Activated naive CD4-positive, alpha-beta T cell treated with anti-CD3 and anti-CD28 coated beads, Interleukin-2, amount 10 ng/mL, durations not matched to agents 7 days and 5 days (primary cell): ENCODE measurements around the gene DAAM2.

Experiments
- CTCF ChIA-PET: fragments of 350-600 bp; sonication (Branson Sonifier 250); formaldehyde crosslinking; loops from one replicate; lab custom pipeline; 2021; ENCODE audit warnings: antibody characterized with exemption; lab: Charles Lee
- DNase-seq: peaks from one replicate; pipeline ENCODE4 v3.0.0-alpha.2; 2020
- H3K27ac Mint-ChIP-seq: one replicate; pipeline ENCODE4 v1.8.0; 2021; ENCODE audit warnings: mild to moderate bottlenecking, moderate library complexity, mixed read lengths
- H3K27me3 Mint-ChIP-seq: one replicate; pipeline ENCODE4 v1.8.0; 2021; ENCODE audit warnings: mild to moderate bottlenecking, mixed read lengths
- H3K36me3 Mint-ChIP-seq: one replicate; pipeline ENCODE4 v1.8.0; 2021; ENCODE audit warnings: mixed read lengths
- H3K4me1 Mint-ChIP-seq: one replicate; pipeline ENCODE4 v1.8.0; 2021; ENCODE audit warnings: mixed read lengths
- H3K4me3 Mint-ChIP-seq: one replicate; pipeline ENCODE4 v1.8.0; 2021; ENCODE audit warnings: mild to moderate bottlenecking, moderate library complexity, mixed read lengths
- H3K9me3 Mint-ChIP-seq: one replicate; pipeline ENCODE4 v1.8.0; 2021; ENCODE audit warnings: mixed read lengths

Gene DAAM2

DNA sequence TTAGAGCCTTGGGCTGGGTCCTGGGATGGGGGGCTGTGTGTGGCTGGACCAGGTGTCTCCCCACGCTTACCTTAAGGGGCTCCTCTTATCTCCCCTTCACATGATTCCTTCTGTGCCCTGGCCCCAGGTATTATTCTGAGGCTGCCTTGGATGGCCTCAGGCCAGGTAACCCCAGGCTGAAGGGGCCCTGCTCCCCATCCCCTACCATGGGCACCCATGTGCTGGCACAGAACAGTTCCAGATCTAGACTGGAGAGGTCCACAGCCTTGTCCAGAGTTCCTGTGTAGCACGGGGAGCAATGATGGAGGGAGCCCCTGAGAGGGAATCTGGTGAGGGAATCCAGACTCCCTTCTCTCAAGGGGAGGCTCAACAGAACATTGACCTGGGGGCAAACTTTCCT, 110.0 kb downstream of the DAAM2 start:
- Mint-ChIP-seq H3K27me3 (no peaks in the 10 kb centered on the region), H3K4me1 (no peaks in the 10 kb centered on the region), H3K4me3 (no peak overlapping the region), H3K27ac (no peak overlapping the region), H3K36me3 (no peaks in the 10 kb centered on the region), H3K9me3 (no peaks in the 10 kb centered on the region)
- CTCF ChIA-PET = no interaction called here
- no peak for DNase-seq

DNA sequence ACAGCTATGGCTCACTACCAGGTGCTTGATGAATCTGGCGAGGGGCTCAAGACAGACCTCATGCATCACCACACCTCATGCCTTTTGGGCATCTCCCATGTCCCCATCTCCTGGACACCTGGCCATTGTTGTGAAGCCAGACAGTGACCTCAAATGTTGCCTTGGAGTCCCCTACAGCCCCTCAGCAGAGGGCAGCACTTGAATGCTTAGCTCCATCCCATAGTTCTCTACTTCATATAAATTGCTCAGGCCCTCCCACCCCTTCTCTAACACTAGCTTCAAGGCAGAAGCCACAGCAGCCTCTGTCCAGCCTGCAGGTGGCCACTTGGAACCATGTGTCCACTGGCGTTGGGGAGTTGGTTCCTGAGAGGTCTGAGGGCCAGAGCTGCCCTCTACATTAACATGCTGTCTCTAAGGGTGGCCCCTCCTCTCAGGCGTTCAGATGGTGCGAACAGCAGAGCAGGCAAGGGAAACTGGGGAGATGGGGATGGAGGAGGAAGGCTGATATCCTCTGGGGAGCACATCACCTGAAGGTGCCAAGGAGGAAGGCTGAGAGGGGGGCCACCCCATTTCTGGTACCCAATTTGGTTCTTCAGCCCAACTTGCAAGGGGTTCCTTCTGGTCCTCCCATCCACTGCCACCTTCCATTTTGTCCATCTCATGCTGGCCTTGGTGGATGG, 110.8 kb downstream of the DAAM2 start:
- CTCF ChIA-PET = no interaction called here
- no peaks in the 10 kb centered on the region for H3K27me3 Mint-ChIP-seq
- no peak overlapping the region for H3K4me3 Mint-ChIP-seq
- H3K36me3 Mint-ChIP-seq = no peaks in the 10 kb centered on the region
- no peak for DNase-seq
- H3K27ac Mint-ChIP-seq = no peak overlapping the region
- H3K4me1 Mint-ChIP-seq = no peaks in the 10 kb centered on the region
- no peaks in the 10 kb centered on the region for H3K9me3 Mint-ChIP-seq

DNA sequence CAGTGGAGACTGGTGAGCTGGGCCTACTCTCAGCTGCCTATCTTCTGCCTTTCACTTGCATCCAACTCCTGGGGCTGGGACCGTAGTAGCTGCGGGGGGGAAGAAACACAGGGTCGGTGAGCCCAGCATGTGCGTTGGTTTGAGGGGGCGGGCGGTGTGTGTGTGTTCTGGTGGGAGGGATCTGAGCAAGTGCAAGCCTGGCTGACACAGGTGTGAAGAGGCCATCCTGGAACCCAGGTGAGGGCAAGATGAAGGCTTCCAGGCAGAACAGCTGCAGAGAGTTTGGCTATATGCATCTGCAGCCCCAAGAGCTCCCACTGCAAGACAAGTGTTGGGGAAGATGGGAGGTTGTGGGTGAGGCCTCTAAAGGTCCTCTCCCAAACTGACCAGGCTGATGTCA, 111.5 kb downstream of the DAAM2 start:
- CTCF ChIA-PET = no interaction called here
- no peaks in the 10 kb centered on the region for H3K27me3 Mint-ChIP-seq
- H3K36me3 Mint-ChIP-seq = no peaks in the 10 kb centered on the region
- H3K27ac Mint-ChIP-seq = no peak overlapping the region
- no peak for DNase-seq
- no peaks in the 10 kb centered on the region for H3K4me1 Mint-ChIP-seq
- H3K4me3 Mint-ChIP-seq = no peak overlapping the region
- no peaks in the 10 kb centered on the region for H3K9me3 Mint-ChIP-seq

DNA sequence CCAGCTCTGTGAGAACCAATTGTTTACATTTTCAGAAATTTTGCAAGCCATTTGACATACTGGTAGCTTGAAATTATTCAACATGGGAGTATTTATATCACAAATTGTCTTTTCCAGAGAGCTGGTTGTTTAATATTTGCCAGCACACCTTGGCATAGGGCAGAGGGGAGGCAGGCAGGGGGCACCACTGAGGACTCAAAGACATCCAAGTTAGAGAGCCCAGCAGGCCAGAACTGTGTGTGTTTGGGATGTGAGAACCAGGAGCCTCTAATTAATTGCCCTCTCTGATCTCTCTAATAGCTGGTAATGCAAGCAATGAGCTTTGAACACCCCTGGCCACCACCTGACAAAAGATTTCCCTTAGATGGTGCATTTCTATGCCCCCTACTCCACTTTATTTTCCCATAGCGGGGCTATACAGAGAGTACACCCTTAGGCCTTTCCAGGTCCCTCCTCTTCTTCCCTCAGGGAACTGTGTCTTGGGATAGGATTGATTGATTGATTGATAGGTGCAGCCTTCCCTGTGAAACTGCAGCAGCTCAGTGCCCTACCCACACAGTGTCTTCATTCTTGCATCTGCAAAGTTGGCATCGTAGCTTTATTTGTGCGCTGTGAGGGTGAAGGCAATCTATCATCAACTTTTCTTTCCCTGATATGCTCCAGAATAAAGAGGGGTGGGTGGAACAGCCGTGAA, 112.9 kb downstream of the DAAM2 start:
- no peaks in the 10 kb centered on the region for H3K27me3 Mint-ChIP-seq
- no peaks in the 10 kb centered on the region for H3K9me3 Mint-ChIP-seq
- H3K4me1 Mint-ChIP-seq = no peaks in the 10 kb centered on the region
- CTCF ChIA-PET = interaction anchor here (0.8 kb wide), 1 partner anchor 408 kb away, joined by 3 read pairs; no protein-coding TSS in a partner anchor
- H3K27ac Mint-ChIP-seq = no peak overlapping the region
- H3K36me3 Mint-ChIP-seq = no peaks in the 10 kb centered on the region
- no peak for DNase-seq
- H3K4me3 Mint-ChIP-seq = no peak overlapping the region

DNA sequence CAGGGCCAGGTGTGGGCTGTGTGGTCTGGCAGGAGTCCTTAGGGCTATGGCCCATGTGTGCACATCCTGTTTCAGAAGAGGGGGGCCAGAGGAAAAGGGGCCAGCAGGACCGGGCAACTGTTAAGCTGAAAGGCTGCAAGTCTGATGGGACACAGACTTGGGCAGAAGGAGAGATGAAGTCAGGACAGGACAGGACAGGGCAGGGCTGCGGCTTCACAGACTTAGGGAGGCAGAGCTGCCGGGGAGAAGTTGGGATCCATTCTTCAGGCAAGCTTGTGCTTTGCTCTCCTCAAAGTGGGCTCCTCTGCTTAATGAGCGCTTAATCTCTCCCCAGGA, 113.4 kb downstream of the DAAM2 start:
- Mint-ChIP-seq H3K36me3 (no peaks in the 10 kb centered on the region), H3K9me3 (no peaks in the 10 kb centered on the region), H3K4me3 (no peak overlapping the region), H3K27ac (no peak overlapping the region), H3K27me3 (no peaks in the 10 kb centered on the region), H3K4me1 (no peaks in the 10 kb centered on the region)
- CTCF ChIA-PET = interaction anchor here (0.5 kb wide), 1 partner anchor 524 kb away, joined by 3 read pairs; no protein-coding TSS in a partner anchor
- no peak for DNase-seq

DNA sequence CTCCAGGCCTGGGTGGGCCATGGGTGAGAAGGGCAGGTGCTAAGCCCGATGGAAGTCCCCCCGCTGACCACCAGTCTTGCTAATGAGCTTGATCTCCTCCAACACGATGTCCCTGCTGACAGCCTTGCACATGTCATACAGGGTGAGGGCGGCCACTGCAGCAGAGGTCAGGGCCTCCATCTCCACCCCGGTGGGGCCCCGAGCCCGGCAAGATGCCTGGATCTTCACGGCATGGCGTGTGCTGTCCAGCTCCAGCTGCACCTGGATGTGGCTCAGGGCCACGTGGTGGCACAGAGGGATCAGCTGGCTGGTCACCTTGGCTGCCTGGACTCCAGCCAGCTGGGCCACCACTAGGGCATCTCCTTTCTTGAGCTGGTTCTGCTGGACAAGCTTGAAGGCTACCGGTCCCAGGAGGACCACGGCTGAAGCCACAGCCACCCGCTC, 114.2 kb downstream of the DAAM2 start:
- H3K4me1 Mint-ChIP-seq = no peaks in the 10 kb centered on the region
- no peak for DNase-seq
- H3K4me3 Mint-ChIP-seq = no peak overlapping the region
- H3K9me3 Mint-ChIP-seq = no peaks in the 10 kb centered on the region
- H3K27ac Mint-ChIP-seq = no peak overlapping the region
- no peaks in the 10 kb centered on the region for H3K36me3 Mint-ChIP-seq
- H3K27me3 Mint-ChIP-seq = no peaks in the 10 kb centered on the region
- CTCF ChIA-PET = interaction anchor here (0.5 kb wide), 1 partner anchor 524 kb away, joined by 3 read pairs; no protein-coding TSS in a partner anchor

DNA sequence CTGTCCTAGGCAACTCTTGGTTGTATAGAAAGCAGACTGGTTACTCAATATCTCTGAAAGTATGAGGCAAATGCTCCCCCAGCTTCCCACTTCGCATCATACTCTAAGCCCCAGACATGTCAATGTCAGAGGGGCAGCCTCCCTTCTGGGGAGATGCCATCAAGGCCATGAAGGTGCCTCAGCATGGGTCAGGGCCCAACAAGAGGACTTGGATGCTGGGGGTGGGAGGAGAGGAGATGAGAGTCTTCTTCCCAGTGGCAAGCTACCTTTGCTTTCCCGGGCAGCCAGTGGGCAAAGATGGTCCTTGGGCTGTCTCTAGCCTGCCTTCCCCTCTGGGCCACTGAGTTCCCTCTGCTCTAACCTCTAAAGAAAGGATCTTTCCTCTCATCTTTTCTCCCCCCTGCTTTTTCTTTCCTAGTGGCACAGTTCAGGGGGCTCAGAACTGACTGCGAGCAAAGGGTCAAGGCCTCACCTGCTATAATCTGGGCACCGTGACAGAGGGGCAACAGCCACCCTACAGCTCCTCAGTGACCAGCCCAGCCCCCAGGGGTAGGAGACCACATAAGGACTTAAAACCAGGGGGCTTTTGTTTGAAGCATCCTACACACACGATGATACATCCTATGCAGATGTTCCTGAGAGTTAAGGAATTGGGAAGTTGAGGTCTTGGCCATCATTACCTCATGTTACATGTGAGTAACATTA, 115.8 kb downstream of the DAAM2 start:
- DNase-seq = no peak
- H3K36me3 Mint-ChIP-seq = no peaks in the 10 kb centered on the region
- CTCF ChIA-PET = no interaction called here
- H3K27me3 Mint-ChIP-seq = no peaks in the 10 kb centered on the region
- H3K4me1 Mint-ChIP-seq = no peaks in the 10 kb centered on the region
- H3K27ac Mint-ChIP-seq = no peak overlapping the region
- no peaks in the 10 kb centered on the region for H3K9me3 Mint-ChIP-seq
- H3K4me3 Mint-ChIP-seq = no peak overlapping the region

DNA sequence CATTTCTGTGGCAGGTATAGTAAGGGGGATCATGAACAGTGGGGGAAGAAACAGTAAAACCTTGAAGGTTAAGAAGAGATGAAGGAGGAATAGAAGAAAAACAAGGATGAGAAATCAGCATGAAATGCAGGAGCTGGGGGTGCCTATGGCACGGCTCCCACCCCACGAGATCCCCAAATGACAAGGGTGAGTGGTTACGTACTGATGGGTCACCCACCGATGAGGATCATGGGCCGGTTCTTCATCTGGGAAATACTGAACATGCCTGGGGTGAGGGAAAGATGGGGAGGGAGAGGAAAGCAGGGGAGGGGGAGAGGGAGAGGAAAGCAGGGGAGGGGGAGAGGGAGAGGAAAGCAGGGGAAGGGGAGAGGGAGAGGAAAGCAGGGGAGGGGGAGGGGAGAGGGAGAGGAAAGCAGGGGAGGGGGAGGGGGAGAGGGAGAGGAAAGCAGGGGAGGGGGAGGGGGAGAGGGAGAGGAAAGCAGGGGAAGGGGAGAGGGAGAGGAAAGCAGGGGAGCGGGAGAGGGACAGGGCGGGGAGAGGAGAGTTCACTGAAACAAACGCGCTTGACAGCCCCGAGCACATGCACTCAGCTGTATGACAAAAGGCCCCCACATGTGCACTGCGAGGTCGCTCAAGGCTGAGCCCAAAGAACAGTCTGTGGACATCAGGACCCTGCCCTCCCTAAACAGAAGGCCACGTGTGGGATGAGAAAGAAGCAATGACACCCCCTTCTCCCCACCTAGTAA, 116.8 kb downstream of the DAAM2 start:
- Mint-ChIP-seq H3K36me3 (no peaks in the 10 kb centered on the region), H3K4me1 (no peaks in the 10 kb centered on the region), H3K9me3 (no peaks in the 10 kb centered on the region), H3K27me3 (no peaks in the 10 kb centered on the region), H3K4me3 (no peak overlapping the region), H3K27ac (no peak overlapping the region)
- no peak for DNase-seq
- CTCF ChIA-PET = no interaction called here

DNA sequence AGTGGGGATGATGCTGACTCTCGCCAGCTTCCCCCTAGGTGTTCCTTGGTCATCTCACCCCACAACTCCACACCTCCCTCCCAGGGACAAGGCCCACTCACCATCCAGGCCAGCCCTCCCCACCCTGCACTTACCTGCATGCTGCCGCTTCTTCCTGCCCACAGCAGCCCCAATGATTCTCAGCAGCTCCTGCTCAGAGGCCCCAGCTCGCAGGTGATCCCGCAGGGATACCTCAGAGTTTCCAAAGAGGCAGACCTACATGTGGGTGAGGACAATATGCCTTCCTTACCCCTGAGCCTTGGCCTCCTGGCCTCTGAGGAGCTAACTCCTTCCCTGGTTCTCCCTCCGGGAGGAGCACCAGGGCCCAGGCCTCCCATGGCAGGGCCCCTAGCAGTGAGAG, 117.5 kb downstream of the DAAM2 start:
- Mint-ChIP-seq H3K9me3 (no peaks in the 10 kb centered on the region), H3K36me3 (no peaks in the 10 kb centered on the region), H3K4me1 (no peaks in the 10 kb centered on the region), H3K27me3 (no peaks in the 10 kb centered on the region), H3K4me3 (no peak overlapping the region), H3K27ac (no peak overlapping the region)
- CTCF ChIA-PET = no interaction called here
- DNase-seq = no peak

DNA sequence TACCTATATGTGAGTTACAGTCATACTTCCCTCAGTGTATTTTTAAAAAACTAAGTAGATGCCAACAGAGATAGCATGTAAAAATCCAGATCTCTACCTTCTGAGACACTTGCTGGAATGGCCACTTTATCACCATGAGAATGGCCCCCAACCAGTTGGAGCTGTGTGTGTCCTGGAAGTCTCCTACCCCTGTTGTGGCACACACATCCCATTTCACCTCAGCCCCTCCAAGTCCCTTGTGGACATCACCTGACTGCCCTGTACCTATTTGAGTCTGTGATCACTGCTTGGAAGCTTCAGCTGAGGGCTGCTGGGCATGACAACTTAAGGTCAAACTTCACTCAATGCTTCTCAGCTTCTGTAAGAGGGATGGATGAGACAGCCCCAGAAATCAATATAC, 118.0 kb downstream of the DAAM2 start:
- no peaks in the 10 kb centered on the region for H3K9me3 Mint-ChIP-seq
- H3K27ac Mint-ChIP-seq = no peak overlapping the region
- no peak for DNase-seq
- H3K27me3 Mint-ChIP-seq = no peaks in the 10 kb centered on the region
- CTCF ChIA-PET = no interaction called here
- no peaks in the 10 kb centered on the region for H3K36me3 Mint-ChIP-seq
- H3K4me3 Mint-ChIP-seq = no peak overlapping the region
- H3K4me1 Mint-ChIP-seq = no peaks in the 10 kb centered on the region

DNA sequence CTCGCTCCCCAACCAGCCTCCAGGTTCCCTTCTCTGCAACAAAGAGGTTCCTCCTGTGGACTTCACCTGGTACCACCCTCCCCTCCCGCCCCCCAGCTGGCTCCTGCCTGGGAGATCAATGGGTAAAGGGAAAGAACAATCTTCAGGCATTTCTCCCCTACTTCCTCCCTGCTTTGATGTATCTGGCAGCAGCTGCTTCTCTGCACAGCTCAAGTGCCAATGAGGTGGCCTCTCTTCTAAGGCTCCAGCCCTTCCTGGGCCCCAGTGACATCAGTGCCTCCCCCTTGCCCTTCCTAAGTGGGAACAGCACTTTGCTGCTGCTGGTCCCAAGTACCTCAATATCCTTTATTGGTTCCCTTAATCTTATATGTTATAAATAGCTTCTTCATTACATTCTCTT, 118.6 kb downstream of the DAAM2 start:
- no peaks in the 10 kb centered on the region for H3K36me3 Mint-ChIP-seq
- DNase-seq = no peak
- no peaks in the 10 kb centered on the region for H3K27me3 Mint-ChIP-seq
- H3K9me3 Mint-ChIP-seq = no peaks in the 10 kb centered on the region
- CTCF ChIA-PET = no interaction called here
- H3K4me1 Mint-ChIP-seq = no peaks in the 10 kb centered on the region
- no peak overlapping the region for H3K27ac Mint-ChIP-seq
- no peak overlapping the region for H3K4me3 Mint-ChIP-seq

DNA sequence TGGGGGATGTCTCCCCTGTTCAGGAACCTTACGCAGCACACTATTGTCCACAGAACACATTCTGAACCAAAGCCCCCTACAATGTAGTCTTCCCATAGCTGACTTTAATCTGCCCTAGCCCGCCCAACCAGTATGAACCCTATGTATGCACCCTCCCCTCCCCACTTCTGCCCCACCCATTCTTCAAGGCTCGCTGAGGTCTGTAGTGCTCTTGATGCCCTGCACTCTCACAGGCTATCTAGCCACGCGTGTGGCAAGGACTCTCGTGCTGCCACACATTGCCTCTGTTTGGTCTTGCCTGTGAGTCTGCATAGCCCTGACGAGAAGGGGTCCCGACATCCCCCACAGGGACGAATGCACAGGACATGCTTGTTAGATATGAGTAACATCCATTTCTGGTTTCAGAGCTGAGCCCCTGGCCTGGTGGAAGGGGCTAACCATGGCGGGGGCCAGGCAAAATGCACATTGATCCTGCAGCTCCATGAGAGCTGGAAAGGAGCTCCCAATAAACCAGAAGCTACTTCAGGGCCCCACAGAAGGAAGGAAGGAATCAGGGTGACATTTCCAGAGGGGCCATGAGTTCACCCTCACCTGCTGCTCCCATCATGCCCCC, 119.4 kb downstream of the DAAM2 start:
- H3K4me1 Mint-ChIP-seq = no peaks in the 10 kb centered on the region
- no peaks in the 10 kb centered on the region for H3K9me3 Mint-ChIP-seq
- H3K27me3 Mint-ChIP-seq = no peaks in the 10 kb centered on the region
- CTCF ChIA-PET = no interaction called here
- DNase-seq = no peak
- no peaks in the 10 kb centered on the region for H3K36me3 Mint-ChIP-seq
- no peak overlapping the region for H3K27ac Mint-ChIP-seq
- H3K4me3 Mint-ChIP-seq = no peak overlapping the region

DNA sequence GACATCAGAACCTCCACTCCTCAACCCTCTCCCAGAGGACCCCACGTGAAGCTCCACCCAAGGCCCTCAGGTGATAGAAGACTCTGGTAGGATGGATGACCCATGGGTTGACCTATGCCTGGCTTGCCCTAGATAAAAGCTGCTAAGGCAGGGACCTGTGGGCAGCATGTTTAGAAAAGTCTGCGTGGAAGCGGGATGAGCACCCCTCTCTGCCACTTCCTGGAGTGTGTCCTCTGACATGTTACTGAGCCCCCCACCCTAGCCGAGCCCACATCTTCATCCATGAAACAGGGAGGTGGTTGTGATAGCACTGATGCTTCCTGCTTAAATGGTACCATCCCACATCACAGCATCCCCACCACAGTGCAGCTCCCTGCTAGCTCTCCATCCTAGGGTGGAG, 120.3 kb downstream of the DAAM2 start:
- CTCF ChIA-PET = interaction anchor here (1.0 kb wide), 1 partner anchor 8 kb away, joined by 4 read pairs; no protein-coding TSS in a partner anchor
- H3K9me3 Mint-ChIP-seq = no peaks in the 10 kb centered on the region
- H3K4me1 Mint-ChIP-seq = no peaks in the 10 kb centered on the region
- H3K27me3 Mint-ChIP-seq = no peaks in the 10 kb centered on the region
- H3K4me3 Mint-ChIP-seq = no peak overlapping the region
- no peaks in the 10 kb centered on the region for H3K36me3 Mint-ChIP-seq
- DNase-seq = no peak
- no peak overlapping the region for H3K27ac Mint-ChIP-seq

DNA sequence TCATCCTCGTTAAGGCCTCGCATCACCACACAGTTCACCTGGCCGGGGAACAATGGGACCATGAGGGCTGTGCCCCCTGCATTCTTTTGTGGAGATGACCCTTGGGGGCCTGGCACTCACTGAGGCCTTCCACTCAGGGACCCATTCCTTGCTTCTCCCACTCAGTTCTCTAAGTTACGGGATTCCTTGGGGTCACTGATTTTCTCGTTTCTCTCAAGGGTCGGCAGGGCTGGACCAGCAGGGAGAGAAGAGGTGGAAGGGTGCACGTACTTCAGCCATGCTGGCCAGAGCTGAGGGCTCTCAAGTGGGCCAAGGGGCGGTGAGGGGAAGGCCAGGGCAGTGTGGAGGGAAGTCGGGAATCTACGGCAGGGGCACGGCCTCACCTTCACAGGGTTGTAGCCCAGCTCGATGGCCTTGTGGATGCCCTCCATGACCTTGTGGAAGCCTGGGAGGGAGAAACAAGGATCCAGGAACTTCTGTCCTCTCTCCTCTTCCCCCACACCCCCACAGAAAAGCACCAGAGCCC, 121.3 kb downstream of the DAAM2 start:
- Mint-ChIP-seq H3K4me3 (no peak overlapping the region), H3K9me3 (no peaks in the 10 kb centered on the region), H3K36me3 (no peaks in the 10 kb centered on the region), H3K27ac (no peak overlapping the region), H3K27me3 (no peaks in the 10 kb centered on the region), H3K4me1 (no peaks in the 10 kb centered on the region)
- CTCF ChIA-PET = interaction anchor here (1.0 kb wide), 1 partner anchor 9 kb away, joined by 4 read pairs; no protein-coding TSS in a partner anchor
- DNase-seq = no peak
